K562 (cell line): Measurements from ENCODE around the gene C15orf62. TPM values are rescaled to one million over a fixed set of nuclear protein-coding genes. Genes with fewer than 3 reads are reported as not detected.

Source experiments
- CHCHD3 ChIP-seq: fragments of 250-450 bp; sonication (Bioruptor Pico); IDR thresholded peaks from 2 replicates; pipeline ENCODE4 v2.1.2; 2022; ENCODE audit warnings: mild to moderate bottlenecking
- HDAC2 ChIP-seq: fragments of 450-650 bp; IDR thresholded peaks from 2 replicates; pipeline ENCODE4 v1.6.1; 2016; ENCODE audit warnings: mild to moderate bottlenecking
- HMGN3 ChIP-seq: IDR thresholded peaks from 2 replicates; pipeline ENCODE4 v1.6.1; 2011; ENCODE audit warnings: borderline replicate concordance, low read depth, mild to moderate bottlenecking, mixed read lengths, low read length; ENCODE audit not compliant: insufficient read length; ENCODE audit errors: extremely low read depth
- HNRNPLL ChIP-seq: fragments of 200-400 bp; formaldehyde crosslinking; IDR thresholded peaks from 2 replicates; pipeline ENCODE4 v1.6.1; 2017; ENCODE audit warnings: low read length, low read depth, mild to moderate bottlenecking; ENCODE audit not compliant: poor library complexity, severe bottlenecking
- MECOM ChIP-seq: fragments of 250-450 bp; sonication (Bioruptor Pico); IDR thresholded peaks from 2 replicates; pipeline ENCODE4 v1.8.0; 2022; ENCODE audit warnings: inconsistent platforms
- NFRKB ChIP-seq: fragments of 450-650 bp; IDR thresholded peaks from 2 replicates; pipeline ENCODE4 v1.6.1; 2016; ENCODE audit warnings: low read depth
- NR2C2 ChIP-seq, 2 experiments: fragments of 200-800 bp in 1 of 2; sonication (Bioruptor generic) in 1 of 2; sonication (generic) in 1 of 2; formaldehyde crosslinking in 1 of 2; IDR thresholded peaks; 2 replicates each; pipeline versions ENCODE4 v1.6.1 to v1.8.0; 2016 to 2022; ENCODE audit warnings: mild to moderate bottlenecking in 1 of 2, missing compliant biosample characterization in 1 of 2, missing genetic modification characterization in 1 of 2, missing genetic modification reagents in 1 of 2
- PHB ChIP-seq: fragments of 250-450 bp; sonication (Bioruptor Pico); IDR thresholded peaks from 2 replicates; pipeline ENCODE4 v1.5.0; 2021
- PHTF2 ChIP-seq: fragments of 250-450 bp; sonication (Bioruptor Pico); IDR thresholded peaks from 2 replicates; pipeline ENCODE4 v1.5.0; 2021; ENCODE audit warnings: mild to moderate bottlenecking
- SETDB1 ChIP-seq: IDR thresholded peaks from one replicate; pipeline ENCODE4 v1.6.1; 2012; ENCODE audit warnings: low read length, control low read depth, inconsistent platforms
- SMC3 ChIP-seq: conservative IDR thresholded peaks from 2 replicates; pipeline ENCODE4 v1.6.1; 2011; ENCODE audit warnings: low read depth, low read length, improper control_type of control experiment; ENCODE audit not compliant: insufficient read depth
- YBX1 ChIP-seq: fragments of 450-650 bp; IDR thresholded peaks from 2 replicates; pipeline ENCODE4 v1.7.1; 2016; ENCODE audit warnings: mild to moderate bottlenecking
- ZBTB7A ChIP-seq: IDR thresholded peaks from 2 replicates; pipeline ENCODE4 v1.6.1; 2011; ENCODE audit warnings: low read depth, mild to moderate bottlenecking, low read length, moderate library complexity, borderline replicate concordance; ENCODE audit not compliant: control insufficient read depth
- ZNF143 ChIP-seq: sonication (generic); formaldehyde crosslinking; IDR thresholded peaks from 2 replicates; pipeline ENCODE4 v1.9.0; 2022; ENCODE audit warnings: mild to moderate bottlenecking, missing genetic modification reagents
- ZNF347 ChIP-seq: fragments of 450-650 bp; formaldehyde crosslinking; IDR thresholded peaks from 2 replicates; pipeline ENCODE4 v1.4.0; 2020; ENCODE audit warnings: low read depth, mild to moderate bottlenecking, moderate library complexity
- polyA plus RNA-seq, 8 experiments: library from polyadenylated mRNA; depleted of rRNA in 4 of 8; stranded (reverse) in 5 of 8; unstranded in 3 of 8; fragments of >200 nt; fragmentation: Nextera tagmentation in 2 of 8; fragmentation: Illumina TruSeq in 1 of 8; extraction: Ambion mirVana in 2 of 8; extraction: Trizol in 1 of 8; gene quantifications; 2 replicates each; pipeline versions ENCODE4 v1.2.1 to v1.2.3, GENCODE V29; 2011 to 2014; ENCODE audit warnings: inconsistent platforms in 1 of 8, missing spikeins in 1 of 8
- total RNA-seq, 7 experiments: library from RNA; depleted of rRNA in 6 of 7; stranded (reverse); fragments of >200 nt in 6 of 7; fragmentation: Illumina TruSeq in 2 of 7; extraction: Trizol in 2 of 7; gene quantifications; 2 replicates each; pipeline versions ENCODE4 v1.2.1 to v1.2.3, GENCODE V29; 2011 to 2021; ENCODE audit warnings: low replicate concordance in 1 of 7
- TF ChIP-seq, protein P1 (sequence below): fragments of 250-450 bp; sonication (Bioruptor Pico); IDR thresholded peaks from 2 replicates; pipeline ENCODE4 v1.5.0; 2021; ENCODE audit warnings: mild to moderate bottlenecking, borderline replicate concordance
- TF ChIP-seq, protein P2 (sequence below): fragments of 450-650 bp; IDR thresholded peaks from 2 replicates; pipeline ENCODE4 v1.6.1; 2014; ENCODE audit warnings: low read depth, mild to moderate bottlenecking, moderate library complexity, borderline replicate concordance
- TF ChIP-seq, protein P3 (sequence below), 2 experiments: fragments of 450-650 bp in 1 of 2; sonication (generic) in 1 of 2; formaldehyde crosslinking in 1 of 2; IDR thresholded peaks in 1 of 2; conservative IDR thresholded peaks in 1 of 2; 2 replicates each; pipeline versions ENCODE4 v1.6.1 to v1.8.1; 2016 to 2023; ENCODE audit warnings: mild to moderate bottlenecking in 2 of 2, moderate library complexity in 2 of 2, inconsistent platforms in 1 of 2, missing genetic modification reagents in 1 of 2
- TF ChIP-seq, protein P4 (sequence below): fragments of 250-450 bp; sonication (Bioruptor Pico); IDR thresholded peaks from 2 replicates; pipeline ENCODE4 v1.4.0; 2020; ENCODE audit warnings: mild to moderate bottlenecking, moderate library complexity, borderline replicate concordance

Gene C15orf62
- total and polyA plus RNA-seq, 9 of the 15 experiments (the other 6 are each of a cell fraction or from before 2014, with no cell fraction given), result 0.01 to 0.76 (median 0.30) TPM; not detected in 1

DNA sequence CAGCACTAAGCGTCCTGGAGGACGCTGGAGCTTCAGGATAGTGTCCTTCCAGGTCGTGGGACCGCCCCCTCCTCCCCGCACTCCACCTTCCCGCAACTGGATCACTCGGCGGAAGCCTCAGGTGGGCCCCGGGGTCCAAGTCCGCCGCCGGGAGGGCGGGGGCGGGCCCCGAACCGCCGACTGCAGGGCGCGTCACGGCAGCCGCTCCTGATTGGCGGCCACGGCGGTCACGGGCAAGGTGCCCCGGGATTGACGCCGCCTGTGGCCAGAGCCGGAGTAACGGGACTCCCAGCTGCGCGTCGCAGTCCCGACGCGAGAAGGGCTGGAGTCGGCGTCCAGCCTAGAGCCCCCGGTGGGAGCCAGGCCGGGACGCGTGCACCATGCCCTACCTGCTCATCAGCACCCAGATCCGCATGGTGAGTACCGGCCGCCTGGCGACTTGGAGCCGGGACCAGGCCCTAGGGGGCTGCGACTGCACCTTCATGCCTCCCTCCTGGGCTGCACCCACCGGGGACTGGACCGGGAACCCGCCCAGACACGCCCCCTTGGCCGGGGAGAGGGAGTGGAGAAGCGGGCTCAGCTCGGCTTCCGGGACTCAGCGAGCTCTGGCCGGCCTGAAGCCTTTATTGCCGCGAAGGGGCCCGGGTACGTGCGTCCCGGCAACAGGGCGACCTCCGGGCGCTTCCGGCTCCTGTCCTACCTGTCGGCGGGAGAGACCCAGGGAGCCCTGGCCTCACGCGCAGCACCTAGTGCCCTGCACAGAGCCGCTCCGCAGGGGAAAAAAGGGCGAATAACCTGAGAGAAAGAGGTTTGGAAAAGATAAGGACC, 5.8 kb upstream of the C15orf62 start, which contains the start of gene GCHFR (continued):
- TF ChIP-seq, protein P1, sequence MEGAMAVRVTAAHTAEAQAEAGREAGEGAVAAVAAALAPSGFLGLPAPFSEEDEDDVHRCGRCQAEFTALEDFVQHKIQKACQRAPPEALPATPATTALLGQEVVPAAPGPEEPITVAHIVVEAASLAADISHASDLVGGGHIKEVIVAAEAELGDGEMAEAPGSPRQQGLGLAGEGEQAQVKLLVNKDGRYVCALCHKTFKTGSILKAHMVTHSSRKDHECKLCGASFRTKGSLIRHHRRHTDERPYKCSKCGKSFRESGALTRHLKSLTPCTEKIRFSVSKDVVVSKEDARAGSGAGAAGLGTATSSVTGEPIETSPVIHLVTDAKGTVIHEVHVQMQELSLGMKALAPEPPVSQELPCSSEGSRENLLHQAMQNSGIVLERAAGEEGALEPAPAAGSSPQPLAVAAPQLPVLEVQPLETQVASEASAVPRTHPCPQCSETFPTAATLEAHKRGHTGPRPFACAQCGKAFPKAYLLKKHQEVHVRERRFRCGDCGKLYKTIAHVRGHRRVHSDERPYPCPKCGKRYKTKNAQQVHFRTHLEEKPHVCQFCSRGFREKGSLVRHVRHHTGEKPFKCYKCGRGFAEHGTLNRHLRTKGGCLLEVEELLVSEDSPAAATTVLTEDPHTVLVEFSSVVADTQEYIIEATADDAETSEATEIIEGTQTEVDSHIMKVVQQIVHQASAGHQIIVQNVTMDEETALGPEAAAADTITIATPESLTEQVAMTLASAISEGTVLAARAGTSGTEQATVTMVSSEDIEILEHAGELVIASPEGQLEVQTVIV (CRISPR knock-in tag), result no peak
- no peak for TF ChIP-seq PHTF2
- no peak for TF ChIP-seq NR2C2 (CRISPR knock-in tag; IDR thresholded peaks at IDR 0.05)
- peak; percentile 68 for TF ChIP-seq NR2C2 (tag; IDR thresholded peaks at IDR 0.05)
- no peak for TF ChIP-seq ZNF143 (CRISPR knock-in tag)
- TF ChIP-seq SETDB1, result no peak
- TF ChIP-seq MECOM (CRISPR knock-in tag), result no peak
- peak; percentile 37 for TF ChIP-seq HNRNPLL
- no peak for TF ChIP-seq YBX1
- no peak for TF ChIP-seq SMC3
- TF ChIP-seq ZNF347, result no peak
- TF ChIP-seq, protein P2, sequence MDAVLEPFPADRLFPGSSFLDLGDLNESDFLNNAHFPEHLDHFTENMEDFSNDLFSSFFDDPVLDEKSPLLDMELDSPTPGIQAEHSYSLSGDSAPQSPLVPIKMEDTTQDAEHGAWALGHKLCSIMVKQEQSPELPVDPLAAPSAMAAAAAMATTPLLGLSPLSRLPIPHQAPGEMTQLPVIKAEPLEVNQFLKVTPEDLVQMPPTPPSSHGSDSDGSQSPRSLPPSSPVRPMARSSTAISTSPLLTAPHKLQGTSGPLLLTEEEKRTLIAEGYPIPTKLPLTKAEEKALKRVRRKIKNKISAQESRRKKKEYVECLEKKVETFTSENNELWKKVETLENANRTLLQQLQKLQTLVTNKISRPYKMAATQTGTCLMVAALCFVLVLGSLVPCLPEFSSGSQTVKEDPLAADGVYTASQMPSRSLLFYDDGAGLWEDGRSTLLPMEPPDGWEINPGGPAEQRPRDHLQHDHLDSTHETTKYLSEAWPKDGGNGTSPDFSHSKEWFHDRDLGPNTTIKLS, result peak; percentile 61
- peak; percentile 30; the same call in 1 of the 2 replicates for TF ChIP-seq HDAC2
- TF ChIP-seq NFRKB, result no peak
- TF ChIP-seq, protein P3, sequence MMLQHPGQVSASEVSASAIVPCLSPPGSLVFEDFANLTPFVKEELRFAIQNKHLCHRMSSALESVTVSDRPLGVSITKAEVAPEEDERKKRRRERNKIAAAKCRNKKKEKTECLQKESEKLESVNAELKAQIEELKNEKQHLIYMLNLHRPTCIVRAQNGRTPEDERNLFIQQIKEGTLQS (IDR thresholded peaks at IDR 0.05), result no peak
- TF ChIP-seq, protein P3 (CRISPR knock-in tag; conservative IDR thresholded peaks at IDR 0.05), result no peak
- peak; percentile 78 for TF ChIP-seq HMGN3
- no peak for TF ChIP-seq PHB
- no peak for TF ChIP-seq CHCHD3 (CRISPR knock-in tag)
- TF ChIP-seq, protein P4, sequence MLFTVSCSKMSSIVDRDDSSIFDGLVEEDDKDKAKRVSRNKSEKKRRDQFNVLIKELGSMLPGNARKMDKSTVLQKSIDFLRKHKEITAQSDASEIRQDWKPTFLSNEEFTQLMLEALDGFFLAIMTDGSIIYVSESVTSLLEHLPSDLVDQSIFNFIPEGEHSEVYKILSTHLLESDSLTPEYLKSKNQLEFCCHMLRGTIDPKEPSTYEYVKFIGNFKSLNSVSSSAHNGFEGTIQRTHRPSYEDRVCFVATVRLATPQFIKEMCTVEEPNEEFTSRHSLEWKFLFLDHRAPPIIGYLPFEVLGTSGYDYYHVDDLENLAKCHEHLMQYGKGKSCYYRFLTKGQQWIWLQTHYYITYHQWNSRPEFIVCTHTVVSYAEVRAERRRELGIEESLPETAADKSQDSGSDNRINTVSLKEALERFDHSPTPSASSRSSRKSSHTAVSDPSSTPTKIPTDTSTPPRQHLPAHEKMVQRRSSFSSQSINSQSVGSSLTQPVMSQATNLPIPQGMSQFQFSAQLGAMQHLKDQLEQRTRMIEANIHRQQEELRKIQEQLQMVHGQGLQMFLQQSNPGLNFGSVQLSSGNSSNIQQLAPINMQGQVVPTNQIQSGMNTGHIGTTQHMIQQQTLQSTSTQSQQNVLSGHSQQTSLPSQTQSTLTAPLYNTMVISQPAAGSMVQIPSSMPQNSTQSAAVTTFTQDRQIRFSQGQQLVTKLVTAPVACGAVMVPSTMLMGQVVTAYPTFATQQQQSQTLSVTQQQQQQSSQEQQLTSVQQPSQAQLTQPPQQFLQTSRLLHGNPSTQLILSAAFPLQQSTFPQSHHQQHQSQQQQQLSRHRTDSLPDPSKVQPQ, result no peak
- peak; percentile 88 for TF ChIP-seq ZBTB7A
